AG08395 (cell line): ENCODE measurements around the gene LRP1B.
"Not testable (repeated sequence)": the region's sequence is repeated elsewhere in the genome, so short reads cannot be mapped to it uniquely, and the experiment has no call there.

Experiments
- DNase-seq: peaks from one replicate; pipeline ENCODE4 v3.0.0; 2012; ENCODE audit warnings: mixed read lengths, low spot score

The LRP1B gene

DNA sequence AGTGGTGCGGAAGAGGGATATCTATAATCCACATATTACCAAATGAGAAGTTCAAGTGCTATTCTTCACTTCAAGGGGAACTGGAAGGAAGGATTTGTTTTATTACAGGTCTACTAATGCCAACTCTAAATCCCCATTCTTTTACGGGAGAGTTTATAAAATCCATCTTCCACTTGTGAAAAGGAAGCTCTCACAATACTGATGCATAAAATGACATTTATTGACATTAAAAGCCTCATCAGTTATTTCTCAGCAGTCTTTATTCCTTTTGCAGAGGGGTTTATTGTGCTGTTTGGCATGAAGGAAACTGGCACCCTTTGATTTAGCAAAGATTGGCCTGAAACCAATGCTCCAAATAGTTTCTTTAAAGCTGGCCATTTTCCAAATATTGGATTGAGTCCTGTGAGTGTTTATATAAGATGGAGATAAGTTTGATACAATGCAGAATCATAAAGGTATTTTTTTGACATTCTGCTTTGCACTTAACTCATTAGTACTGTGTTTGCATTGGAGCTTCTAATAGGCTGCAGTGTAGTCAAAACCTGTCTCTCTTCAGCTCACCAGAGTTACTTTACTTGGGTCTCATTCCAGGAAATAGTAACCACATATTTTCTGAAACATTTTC is 26.6 kb downstream of the LRP1B start:
- no peak for DNase-seq

DNA sequence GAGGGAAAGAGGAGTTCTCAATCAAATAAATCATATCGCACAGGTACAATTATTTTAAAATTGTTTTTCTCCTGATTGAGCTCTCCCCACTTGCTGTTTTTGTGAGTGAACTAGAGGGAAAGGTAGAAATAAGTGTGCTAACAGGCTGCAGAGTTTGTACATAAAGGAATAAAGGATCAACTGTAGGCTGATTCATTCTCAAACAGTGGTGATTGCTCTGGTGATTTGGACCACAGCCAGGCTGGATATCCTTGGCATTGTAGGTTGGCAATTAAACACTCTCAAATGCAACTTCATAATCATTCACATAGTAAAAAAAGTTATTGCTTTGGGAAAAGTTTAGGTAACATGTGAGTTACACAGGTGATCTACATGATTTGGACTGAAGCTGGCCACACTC is 29.8 kb downstream of the LRP1B start:
- DNase-seq: no peak

DNA sequence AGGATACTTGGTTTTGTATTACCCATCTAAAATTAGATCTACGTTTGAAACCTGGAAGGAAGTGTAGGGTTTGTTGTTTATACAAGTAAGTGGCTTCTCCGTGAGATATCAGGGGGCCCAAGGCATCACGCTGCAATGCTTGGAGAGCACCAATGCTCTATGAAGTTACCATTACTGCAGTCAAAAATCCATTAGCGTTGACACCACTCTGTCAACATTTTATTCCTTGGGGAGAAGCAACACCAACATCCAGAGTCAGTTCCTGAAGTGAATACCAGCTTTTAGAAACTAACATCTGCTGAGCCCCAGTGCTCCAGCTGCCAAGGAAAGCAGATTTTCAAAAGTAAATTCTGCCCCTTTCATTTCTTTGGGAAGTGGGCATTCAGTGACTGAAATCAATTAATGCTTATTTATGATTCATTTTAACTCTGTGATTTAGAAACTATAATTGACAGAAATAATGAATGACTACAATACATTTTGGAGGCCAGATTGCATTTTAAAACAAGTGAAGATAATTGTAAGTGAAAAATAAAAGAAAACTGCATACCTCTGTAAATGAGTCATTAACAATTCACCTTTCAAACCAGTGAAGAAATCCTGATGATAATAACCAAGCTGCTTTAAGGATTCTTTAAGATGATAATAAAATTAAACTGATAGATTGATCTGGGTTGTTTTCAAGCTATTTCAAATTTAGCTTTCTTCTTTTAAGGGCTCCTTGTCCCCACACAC is 30.5 kb downstream of the LRP1B start:
- no peak for DNase-seq

DNA sequence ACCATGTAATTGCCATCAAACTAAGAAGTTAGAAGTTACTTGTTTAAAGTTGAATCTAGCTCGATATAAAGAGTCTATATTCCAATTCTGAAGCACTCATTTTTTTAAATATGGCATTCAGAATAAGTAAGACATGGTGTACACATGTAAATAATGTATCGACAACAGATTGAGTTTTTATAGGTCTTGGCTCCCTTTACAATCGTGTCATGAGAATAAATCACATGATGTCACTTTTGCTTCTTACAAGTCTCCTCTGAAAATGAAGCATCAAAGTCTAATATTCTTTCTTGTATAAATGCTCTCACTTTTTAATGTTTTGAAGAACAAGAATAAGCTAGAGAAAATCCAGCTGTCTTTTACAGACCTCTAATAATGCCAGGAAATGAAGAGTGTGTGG is 33.1 kb downstream of the LRP1B start:
- DNase-seq: no peak

DNA sequence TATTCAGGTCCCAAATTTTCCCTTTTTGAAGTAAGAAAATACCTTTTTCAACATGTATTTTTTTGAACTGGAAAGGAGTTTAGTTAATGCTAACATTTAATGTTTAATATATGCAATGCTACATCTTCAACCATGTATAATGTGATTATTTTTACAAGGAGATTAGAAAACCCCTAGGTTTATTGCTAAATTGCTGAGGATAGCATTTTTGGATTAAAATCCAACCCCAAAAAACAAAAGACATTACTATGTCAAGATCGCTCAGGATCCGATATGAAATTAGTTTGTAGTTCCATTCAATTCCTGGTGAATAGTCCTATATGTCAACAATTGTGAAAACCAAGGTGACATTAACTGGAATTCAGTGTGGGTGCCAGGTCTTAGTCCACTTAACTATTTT is 35.2 kb downstream of the LRP1B start:
- no peak for DNase-seq

DNA sequence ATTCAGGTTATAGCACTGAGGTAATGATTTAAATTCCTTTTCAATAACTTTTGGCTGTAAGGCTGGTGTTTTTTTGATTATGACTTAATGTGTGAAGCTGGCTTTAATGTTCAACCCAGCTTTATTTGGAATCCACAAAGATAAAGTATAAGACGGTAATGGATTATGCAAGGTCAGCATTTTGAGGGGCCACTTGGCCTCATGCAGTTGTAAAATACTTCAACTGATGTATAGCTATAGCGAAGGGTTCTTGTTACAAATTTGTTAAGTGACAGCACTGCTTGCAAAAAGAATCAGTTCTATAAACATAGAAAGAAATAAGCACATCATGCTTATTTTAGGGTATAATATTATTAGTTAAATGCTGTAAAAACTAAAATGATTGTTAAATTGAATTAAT is 36.6 kb downstream of the LRP1B start:
- DNase-seq: no peak

DNA sequence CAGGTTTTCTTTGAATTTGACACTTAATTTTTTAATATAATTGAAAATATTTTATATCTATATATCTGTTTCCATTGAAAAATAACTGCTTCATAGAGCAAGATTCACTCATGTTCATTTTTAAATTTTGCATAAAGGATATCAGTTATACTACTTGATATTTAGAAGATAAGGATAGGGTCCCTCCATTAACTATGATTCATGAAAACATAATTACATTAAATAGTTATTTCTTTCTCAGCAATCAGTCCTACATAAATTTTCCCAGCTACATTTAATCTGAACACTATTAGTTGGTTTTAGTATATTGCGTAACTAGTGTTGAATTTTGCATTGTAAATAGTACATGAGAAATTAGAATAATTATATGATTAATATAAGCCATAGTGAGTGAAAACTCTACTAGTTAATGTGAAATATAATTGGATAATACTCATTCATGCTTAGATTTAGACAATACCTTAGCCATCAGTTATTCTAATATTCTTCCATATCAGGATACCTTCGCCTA is 42.7 kb downstream of the LRP1B start:
- DNase-seq: no peak

DNA sequence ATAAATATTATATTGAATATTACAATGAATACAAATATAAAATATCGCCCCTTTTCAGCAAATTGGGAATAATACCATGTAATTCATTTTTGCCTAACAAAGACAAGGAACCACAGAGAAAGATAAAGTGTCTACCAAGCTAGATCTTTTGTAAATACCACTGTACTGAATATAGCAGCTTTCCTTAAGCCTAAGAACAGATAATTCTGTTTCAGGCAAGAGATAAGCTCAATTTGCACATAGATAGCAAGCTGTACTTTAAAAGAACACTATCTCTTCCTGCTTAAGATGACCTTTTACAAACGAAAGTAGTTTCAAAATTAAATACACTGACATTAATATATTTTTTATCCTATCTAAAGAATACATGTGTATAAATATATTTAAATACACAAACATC is 43.2 kb downstream of the LRP1B start:
- not testable (repeated sequence) for DNase-seq

DNA sequence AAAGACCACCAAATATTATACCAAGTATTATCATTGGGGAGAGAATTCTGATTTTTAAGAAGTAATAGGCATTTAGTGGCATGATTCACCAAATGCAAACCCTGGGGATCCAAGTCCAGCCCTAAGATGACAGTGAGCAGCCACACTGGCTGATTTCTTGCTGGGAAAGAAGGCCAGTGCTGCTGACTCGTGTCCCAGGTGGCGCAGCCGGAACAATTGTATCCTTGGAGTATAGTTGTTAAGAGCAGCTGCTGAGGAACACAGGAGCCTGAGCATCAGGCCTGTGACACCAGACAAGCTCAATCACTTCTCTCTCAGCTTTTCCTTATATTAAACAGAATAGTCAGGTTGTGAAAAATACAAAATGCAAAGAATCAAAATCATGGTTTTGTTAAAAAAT is 48.4 kb downstream of the LRP1B start:
- DNase-seq: no peak

DNA sequence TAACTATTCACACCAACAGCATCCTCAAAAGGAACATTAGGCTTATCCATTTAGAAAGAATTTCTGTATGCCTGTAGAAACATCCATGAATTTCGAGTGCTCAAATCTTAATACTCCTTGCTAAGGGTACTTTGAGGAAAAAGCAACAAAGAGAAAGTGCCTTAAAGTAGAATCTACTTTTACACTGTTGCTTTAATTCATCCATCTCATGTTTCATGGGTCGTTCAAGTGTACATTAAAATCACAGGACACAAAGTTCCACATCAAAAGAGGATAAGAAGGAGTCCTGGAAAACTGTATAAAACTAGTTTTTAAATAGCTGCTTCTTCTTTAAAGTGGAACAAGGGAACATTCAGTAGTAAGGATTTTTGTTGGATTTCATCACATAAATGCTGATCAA is 54.5 kb downstream of the LRP1B start:
- DNase-seq: no peak

DNA sequence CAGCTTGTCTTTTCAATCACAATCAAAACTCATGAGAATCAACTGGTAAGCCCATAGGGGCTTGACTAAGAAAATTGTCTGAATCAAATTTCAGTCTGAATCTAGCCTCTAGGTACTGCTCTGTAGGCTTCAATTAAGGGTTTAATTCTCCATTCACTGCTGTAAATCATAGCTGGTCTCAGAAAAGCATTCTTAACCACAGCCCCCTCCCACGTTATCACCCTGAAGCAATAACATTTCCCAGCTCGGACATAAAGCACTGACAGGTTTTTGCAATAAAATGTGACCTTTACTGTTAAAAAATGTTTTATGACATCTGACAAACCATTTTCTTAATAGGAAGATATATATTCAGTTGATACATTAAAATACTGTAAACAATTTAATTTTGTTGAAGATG is 55.0 kb downstream of the LRP1B start:
- DNase-seq: no peak

DNA sequence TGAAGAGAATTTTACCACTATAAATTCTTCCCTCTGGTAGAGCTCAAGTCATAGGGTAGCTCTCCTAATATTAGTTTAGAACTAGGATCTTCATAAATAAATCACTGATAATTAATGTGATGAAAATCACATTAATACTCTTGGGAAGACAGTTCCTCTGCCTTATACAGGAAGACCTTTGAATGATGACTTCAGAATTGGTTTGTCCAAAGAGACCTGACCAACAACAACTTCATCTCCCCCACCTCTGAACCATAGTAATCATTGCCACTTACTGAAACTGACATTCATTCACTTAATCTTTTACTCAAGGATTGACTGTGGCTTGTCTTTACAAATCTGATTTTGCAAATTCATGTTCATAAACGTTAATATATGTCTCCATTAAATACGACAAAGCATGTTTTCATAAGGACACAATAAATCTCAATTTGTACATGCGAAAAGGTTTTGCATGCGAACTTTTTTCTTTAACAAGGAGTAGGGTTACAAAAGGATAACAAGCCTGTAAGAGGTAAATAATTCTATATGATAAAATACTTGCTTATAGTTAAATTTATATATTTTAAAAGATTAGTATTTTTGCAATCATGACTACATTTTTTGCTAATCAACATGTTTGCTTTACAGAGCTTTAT is 61.4 kb downstream of the LRP1B start:
- DNase-seq: no peak

DNA sequence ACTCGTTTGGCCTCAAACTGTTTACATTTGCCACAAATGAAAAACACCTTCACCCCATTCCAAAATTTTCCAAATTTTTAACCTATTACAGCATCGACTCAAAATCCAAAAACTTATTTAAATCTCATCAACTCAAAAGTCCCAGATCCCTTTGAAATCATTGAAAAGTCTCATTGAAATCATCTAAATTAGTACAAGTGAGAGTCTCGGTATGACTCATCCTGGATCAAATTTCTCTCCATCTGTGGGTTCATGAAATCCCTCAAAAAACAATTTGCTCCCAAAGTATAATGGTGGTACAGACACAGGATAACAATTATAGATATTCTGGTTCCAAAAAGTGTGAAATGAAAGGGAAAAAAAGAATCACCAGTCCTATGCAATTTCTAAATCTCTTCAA is 65.1 kb downstream of the LRP1B start:
- no peak for DNase-seq

DNA sequence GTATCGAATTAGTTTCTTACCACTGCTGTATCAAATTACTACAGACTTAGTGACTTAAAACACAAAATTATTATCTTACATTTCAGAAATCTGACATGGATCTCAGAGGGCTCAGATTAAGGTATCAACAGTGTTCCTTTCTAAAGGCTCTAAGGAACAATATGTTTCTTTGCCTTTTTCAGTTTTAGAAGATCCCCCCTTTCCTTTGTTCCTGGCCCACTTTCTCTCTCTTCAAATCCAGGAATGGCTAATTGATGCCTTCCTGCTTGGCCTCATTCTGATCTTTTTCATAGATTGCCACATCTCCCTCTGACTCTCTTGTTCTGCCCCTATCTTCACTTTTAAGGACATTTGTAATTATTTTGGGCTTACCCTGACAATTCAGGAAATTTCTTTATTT is 65.7 kb downstream of the LRP1B start:
- DNase-seq: no peak

DNA sequence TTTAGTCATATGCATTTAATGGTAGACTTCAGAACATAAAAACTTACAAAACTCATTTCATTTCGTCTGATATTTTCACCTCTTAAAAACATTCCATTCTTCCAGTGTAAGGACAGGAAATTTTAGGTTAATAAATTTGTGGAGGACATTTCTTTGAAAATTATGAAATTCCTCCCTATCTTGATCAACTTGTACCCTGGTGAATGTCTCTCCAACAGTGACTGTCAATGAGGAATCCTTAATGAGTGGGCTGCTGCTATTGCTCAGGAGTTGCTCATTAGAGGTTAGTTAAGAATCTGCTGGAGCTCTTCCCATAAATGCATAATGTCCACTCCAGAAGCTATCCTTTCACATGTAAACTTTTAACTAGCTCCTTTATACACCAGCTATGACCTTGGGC is 69.1 kb downstream of the LRP1B start:
- no peak for DNase-seq

DNA sequence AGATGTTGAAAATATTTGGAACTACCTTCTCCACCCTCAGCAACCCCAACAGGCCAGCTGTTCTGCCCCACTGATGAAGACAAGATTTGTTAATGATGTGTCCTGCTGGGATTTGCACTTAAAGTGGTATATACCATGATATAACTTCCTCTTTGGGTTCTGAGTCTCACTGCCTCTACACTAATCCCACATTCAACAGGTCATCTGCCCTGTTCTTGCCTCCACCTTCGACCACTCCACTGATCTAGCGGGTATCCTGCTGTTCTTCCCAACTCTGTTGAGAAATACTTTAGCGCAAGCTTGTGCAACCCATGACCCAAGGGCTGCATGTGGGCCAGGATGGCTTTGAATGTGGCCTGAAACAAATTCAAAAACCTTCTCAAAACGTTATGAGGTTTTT is 72.7 kb downstream of the LRP1B start:
- DNase-seq: no peak

DNA sequence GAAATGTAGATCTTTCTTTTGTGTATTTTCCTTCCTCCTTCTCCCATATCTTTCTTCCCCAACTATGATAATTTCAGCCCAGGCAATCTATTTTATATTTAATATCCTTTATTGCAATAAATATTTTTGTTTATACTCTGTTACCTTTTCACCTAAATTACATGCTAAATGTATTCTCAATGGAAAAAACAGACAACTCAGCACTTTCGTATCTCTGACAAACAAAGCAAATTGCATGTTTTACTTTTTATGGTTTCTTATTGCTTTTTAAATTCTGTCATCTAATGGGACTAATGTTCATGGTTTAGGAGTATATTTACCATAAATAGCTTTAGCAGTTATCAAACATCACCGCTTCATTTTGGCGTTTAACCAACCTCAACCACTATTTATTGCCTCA is 74.0 kb downstream of the LRP1B start:
- no peak for DNase-seq

DNA sequence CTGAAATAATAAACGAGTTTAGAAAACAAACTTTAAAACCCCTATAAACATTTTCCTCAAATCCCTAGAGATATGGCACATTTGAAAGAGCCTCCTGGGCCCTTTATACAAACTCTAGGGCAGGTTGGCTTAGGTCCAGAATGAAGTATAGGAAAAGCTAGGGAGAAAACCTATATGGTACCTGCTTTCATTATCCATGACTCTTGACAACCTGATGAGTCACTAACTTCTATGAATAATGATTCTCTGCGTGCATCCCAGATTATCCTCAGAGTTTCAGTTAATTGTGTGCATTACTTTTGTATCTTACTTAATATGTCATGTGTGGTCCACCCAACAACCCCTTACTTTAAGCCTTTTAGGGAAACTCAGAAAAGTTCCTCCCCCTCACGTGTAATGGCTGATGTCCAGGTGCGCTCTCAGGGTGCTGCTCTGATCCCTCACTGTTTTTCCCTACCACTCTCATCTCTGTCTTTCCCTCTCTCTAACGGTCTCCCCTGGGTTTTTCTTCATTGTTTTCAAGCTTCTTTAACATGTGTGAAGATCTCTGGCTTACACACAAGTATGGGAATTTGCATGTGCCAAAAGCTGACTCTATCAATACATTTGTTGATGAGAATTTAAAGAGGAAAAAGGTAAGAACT is 78.5 kb downstream of the LRP1B start:
- DNase-seq: no peak

DNA sequence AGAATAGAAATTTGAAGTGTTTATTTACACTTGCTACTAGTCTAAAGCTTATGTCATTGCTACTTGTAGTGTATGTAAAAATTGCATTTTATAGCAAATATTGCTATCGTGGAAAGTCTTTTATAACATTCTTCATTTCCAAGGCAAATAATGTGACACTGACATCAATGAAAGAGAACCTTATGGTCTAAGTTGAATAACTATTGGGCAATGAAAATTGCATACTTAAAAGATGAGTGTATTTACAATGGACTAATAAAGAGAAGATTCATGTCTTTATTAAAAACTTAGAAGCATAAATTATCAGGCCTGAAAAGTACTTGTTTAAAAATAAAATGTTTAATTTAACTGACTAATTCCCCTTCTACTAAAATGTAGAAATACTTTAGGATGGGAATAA is 82.2 kb downstream of the LRP1B start:
- no peak for DNase-seq

DNA sequence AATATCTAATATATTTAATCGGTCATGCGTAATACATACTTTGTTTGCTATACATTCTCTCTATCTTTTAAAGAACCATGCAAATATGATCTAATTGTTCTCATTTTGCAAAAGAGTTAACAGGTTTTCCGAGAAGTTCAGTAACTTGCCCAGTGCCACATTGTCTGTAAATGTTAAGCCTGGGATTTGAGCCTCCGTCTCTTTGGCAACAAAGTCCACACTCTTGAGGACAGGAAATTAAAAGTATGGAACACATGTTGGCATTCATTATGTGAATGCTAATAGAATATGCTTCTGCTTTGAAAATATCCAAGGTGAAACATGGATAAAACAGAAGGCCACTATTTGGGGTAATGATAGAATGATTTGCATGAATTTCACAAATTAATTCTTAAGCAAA is 85.2 kb downstream of the LRP1B start:
- no peak for DNase-seq

DNA sequence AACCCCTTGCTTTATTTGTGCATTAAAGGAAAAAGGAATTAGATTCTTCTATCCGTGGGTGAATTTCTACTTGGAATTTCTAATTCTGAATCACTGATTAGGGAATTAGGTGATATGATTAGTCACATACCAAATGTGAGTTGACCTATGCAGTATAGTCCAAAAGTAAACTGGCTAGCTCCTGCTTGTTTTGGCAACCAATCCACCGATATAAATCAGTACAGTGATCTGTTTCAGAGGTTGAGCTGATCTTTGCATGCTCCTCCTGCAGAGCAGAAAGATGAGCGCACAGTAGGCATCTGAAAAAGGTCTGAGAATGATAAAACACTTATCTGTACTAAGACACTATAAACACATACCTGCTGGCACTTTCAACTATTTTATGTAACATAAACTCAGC is 86.6 kb downstream of the LRP1B start:
- DNase-seq: no peak

DNA sequence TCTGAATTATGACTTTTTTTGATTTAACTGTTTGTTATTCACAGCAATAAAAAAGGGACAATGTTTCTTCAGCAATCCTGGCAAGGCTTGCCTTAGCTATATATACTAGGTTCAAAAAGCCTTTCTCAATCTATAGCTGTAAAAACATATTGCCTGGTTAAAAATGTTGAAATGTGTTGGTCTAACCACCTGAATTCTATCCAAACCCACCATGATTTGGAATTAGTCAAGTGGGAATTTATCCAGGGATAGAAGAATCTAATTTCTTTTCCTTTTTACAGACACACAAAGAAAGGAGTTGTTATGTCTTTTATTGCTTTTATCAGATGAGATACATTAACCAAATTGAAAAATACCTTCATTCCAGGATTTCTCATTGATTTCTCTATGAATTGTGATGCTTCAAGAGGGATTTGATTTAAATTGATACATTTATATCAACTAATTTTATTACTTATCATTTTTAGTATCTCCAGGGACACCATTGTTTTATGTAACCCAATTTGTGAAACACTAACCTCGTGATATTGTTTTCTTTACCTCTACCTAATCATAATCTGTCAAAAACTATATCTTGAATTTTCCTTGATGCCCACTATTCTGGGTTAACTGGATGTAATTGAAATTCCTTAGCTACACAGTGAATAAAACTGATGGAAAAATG is 88.1 kb downstream of the LRP1B start:
- no peak for DNase-seq
